Panc1 (cell line): Measurements from ENCODE around the gene RAD21L1. TPM values are rescaled to one million over a fixed set of nuclear protein-coding genes. Genes with fewer than 3 reads are reported as not detected.

Source experiments
- ATAC-seq: fragments of 200-7000 bp; cut with Tn5 transposase; 2 replicates; pipeline ENCODE4 v1.9.1; 2020; ENCODE audit warnings: mild to moderate bottlenecking, moderate library complexity
- BruUV-seq: library from RNA; stranded (reverse); fragments of 400-500 nt; replicated peaks from 2 replicates; lab custom pipeline; 2021; lab: Mats Ljungman, UMichigan
- CTCF ChIA-PET: fragments of 300-600 bp; sonication (Branson Sonifier 250); formaldehyde crosslinking; loops from one replicate; lab custom pipeline; 2022; ENCODE audit warnings: antibody characterized with exemption; lab: Charles Lee
- POLR2A ChIA-PET: fragments of 300-600 bp; sonication (Branson Sonifier 250); formaldehyde crosslinking; loops from one replicate; lab custom pipeline; 2022; ENCODE audit warnings: antibody characterized with exemption; lab: Charles Lee
- DNase-seq: peaks from one replicate; pipeline ENCODE4 v3.0.0-alpha.2; 2010; ENCODE audit warnings: low read depth, low spot score
- H3K27ac ChIP-seq: 2 replicates; pipeline ENCODE4 v1.5.1; 2011; ENCODE audit warnings: mild to moderate bottlenecking, low read length, inconsistent platforms
- H3K27me3 ChIP-seq: fragments of 200-500 bp; sonication (Bioruptor generic); 2 replicates; pipeline ENCODE4 v1.6.0; 2014; ENCODE audit warnings: low read length, inconsistent platforms; ENCODE audit not compliant: control insufficient read depth, insufficient read depth
- H3K36me3 ChIP-seq: fragments of 200-500 bp; sonication (Bioruptor generic); 2 replicates; pipeline ENCODE4 v1.5.1; 2014; ENCODE audit warnings: inconsistent platforms, mild to moderate bottlenecking, low read length, moderate library complexity; ENCODE audit not compliant: control insufficient read depth, insufficient read depth
- H3K4me1 ChIP-seq: 2 replicates; pipeline ENCODE4 v1.5.1; 2011; ENCODE audit warnings: inconsistent platforms, mild to moderate bottlenecking, low read length, moderate library complexity; ENCODE audit not compliant: control insufficient read depth, insufficient read depth
- H3K4me3 ChIP-seq, 2 experiments: 2 replicates each; pipeline ENCODE4 v1.5.1; 2011 to 2012; ENCODE audit warnings: low read depth in 2 of 2, low read length in 2 of 2, mild to moderate bottlenecking in 2 of 2, inconsistent platforms in 1 of 2, moderate library complexity in 1 of 2
- H3K9me3 ChIP-seq: fragments of 200-500 bp; sonication (Bioruptor generic); 2 replicates; pipeline ENCODE4 v1.5.1; 2014; ENCODE audit warnings: low read depth, mild to moderate bottlenecking, inconsistent platforms, low read length, moderate library complexity; ENCODE audit not compliant: control insufficient read depth, insufficient read depth
- POLR2AphosphoS5 ChIP-seq: IDR thresholded peaks from 2 replicates; pipeline ENCODE4 v1.6.1; 2012; ENCODE audit warnings: mild to moderate bottlenecking, low read depth, low read length, moderate library complexity
- SIN3A ChIP-seq: IDR thresholded peaks from 2 replicates; pipeline ENCODE4 v1.6.1; 2012; ENCODE audit warnings: low read depth, mild to moderate bottlenecking, low read length, moderate library complexity, borderline replicate concordance; ENCODE audit not compliant: insufficient read depth
- TCF7L2 ChIP-seq: IDR thresholded peaks from 2 replicates; pipeline ENCODE4 v1.6.1; 2011; ENCODE audit warnings: mild to moderate bottlenecking, low read depth, low read length, inconsistent platforms
- in situ Hi-C: cut with HindIII; loops from 2 replicates; pipeline ENCODE4 v1.10.0; 2016; ENCODE audit warnings: low sequenced_read_pairs, low pct_unique_long_range_greater_than_20kb
- intact Hi-C: fragments of 100-400 bp; cut with micrococcal nuclease; formaldehyde crosslinking; loops from one replicate; pipeline ENCODE4 v1.10.0; 2022; ENCODE audit not compliant: unreplicated experiment
- total RNA-seq: library from RNA; stranded (reverse); gene quantifications from one replicate; pipeline ENCODE4 v1.2.1, GENCODE V29; 2021; ENCODE audit not compliant: unreplicated experiment
- TF ChIP-seq, protein P1 (sequence below), 2 experiments: IDR thresholded peaks; 2 replicates each; pipeline ENCODE4 v1.6.1; 2011 to 2012; ENCODE audit warnings: low read depth in 2 of 2, control low read depth in 1 of 2, low read length in 1 of 2, mild to moderate bottlenecking in 1 of 2, moderate library complexity in 1 of 2; ENCODE audit not compliant: insufficient read depth in 1 of 2
- TF ChIP-seq, protein P2 (sequence below): fragments of 450-650 bp; IDR thresholded peaks from 2 replicates; pipeline ENCODE4 v1.5.1; 2017; ENCODE audit warnings: mild to moderate bottlenecking

RAD21L1 gene
- total RNA-seq, 1 experiment from 2014 or later = 1.0 TPM

DNA sequence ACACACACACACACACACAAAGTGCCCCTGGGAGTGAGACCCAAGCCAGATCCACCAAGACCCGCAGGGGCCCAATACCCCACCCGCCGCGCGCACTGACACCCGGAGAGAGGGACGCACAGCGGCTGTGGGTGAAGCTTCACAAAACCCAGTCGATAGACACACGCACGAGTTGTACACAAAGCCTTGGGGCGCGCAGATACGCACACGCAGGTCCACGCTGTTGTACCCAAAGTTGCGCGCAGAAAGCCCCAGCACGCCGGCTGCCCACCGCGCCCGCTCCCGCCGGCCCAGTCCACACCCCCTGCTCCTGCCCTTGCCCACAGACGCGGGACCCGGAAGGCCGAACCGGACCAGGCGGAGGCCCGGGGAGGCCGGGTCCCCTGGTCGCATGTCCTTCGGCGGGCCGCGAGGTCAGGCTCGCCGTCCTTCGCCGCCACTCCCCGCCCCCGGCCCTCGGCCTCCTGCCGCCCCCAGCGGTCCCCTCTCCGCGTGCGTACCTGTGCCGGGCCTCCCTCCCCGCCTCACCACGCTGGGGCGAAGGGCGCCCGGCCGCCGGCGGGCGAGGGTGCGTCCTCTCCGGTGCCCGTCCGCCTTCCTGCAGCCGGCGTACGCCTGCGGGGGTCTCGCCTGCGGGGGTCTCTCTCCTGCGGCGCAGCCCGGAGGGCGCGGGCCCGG, 41.1 kb upstream of the RAD21L1 start, which contains the start of gene TMEM74B:
Gene TMEM74B (minus strand): TSS at position 344 of the 678 bp plus-strand sequence. CDS start 1,180 bp downstream, outside the sequence.
- no TSS peak for BruUV-seq
- peaks cover 3% of the 10 kb centered on the region; the same call in 1 of the 2 replicates for H3K4me1 ChIP-seq
- ATAC-seq = peak; percentile 46
- CTCF ChIA-PET = interaction anchor here (0.6 to 0.7 kb wide), 4 partner anchors 222 to 1278 kb away, joined by 3 to 6 read pairs (median 4); no protein-coding TSS in a partner anchor
- peaks cover 12% of the 10 kb centered on the region for H3K27me3 ChIP-seq
- peak within 1 kb of the TSS; percentile 29 to 36 for H3K4me3 ChIP-seq
- TF ChIP-seq TCF7L2 = no peak
- TF ChIP-seq, protein P1, sequence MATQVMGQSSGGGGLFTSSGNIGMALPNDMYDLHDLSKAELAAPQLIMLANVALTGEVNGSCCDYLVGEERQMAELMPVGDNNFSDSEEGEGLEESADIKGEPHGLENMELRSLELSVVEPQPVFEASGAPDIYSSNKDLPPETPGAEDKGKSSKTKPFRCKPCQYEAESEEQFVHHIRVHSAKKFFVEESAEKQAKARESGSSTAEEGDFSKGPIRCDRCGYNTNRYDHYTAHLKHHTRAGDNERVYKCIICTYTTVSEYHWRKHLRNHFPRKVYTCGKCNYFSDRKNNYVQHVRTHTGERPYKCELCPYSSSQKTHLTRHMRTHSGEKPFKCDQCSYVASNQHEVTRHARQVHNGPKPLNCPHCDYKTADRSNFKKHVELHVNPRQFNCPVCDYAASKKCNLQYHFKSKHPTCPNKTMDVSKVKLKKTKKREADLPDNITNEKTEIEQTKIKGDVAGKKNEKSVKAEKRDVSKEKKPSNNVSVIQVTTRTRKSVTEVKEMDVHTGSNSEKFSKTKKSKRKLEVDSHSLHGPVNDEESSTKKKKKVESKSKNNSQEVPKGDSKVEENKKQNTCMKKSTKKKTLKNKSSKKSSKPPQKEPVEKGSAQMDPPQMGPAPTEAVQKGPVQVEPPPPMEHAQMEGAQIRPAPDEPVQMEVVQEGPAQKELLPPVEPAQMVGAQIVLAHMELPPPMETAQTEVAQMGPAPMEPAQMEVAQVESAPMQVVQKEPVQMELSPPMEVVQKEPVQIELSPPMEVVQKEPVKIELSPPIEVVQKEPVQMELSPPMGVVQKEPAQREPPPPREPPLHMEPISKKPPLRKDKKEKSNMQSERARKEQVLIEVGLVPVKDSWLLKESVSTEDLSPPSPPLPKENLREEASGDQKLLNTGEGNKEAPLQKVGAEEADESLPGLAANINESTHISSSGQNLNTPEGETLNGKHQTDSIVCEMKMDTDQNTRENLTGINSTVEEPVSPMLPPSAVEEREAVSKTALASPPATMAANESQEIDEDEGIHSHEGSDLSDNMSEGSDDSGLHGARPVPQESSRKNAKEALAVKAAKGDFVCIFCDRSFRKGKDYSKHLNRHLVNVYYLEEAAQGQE (IDR thresholded peaks at IDR 0.05; ENCODE audit: insufficient read depth in 1 of 2, low read depth in 2 of 2, low read length in 1 of 2) = no peak
- TF ChIP-seq, protein P2, sequence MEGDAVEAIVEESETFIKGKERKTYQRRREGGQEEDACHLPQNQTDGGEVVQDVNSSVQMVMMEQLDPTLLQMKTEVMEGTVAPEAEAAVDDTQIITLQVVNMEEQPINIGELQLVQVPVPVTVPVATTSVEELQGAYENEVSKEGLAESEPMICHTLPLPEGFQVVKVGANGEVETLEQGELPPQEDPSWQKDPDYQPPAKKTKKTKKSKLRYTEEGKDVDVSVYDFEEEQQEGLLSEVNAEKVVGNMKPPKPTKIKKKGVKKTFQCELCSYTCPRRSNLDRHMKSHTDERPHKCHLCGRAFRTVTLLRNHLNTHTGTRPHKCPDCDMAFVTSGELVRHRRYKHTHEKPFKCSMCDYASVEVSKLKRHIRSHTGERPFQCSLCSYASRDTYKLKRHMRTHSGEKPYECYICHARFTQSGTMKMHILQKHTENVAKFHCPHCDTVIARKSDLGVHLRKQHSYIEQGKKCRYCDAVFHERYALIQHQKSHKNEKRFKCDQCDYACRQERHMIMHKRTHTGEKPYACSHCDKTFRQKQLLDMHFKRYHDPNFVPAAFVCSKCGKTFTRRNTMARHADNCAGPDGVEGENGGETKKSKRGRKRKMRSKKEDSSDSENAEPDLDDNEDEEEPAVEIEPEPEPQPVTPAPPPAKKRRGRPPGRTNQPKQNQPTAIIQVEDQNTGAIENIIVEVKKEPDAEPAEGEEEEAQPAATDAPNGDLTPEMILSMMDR = no peak
- no peak for TF ChIP-seq POLR2AphosphoS5
- no peak for TF ChIP-seq SIN3A
- no peaks in the 10 kb centered on the region for H3K36me3 ChIP-seq
- H3K9me3 ChIP-seq = no peaks in the 10 kb centered on the region
- intact Hi-C loops (no loop called here), in situ Hi-C loops (no loop called here)
- H3K27ac ChIP-seq = no peak within 1 kb of the TSS
- DNase-seq = no peak
- POLR2A ChIA-PET = no interaction called here

DNA sequence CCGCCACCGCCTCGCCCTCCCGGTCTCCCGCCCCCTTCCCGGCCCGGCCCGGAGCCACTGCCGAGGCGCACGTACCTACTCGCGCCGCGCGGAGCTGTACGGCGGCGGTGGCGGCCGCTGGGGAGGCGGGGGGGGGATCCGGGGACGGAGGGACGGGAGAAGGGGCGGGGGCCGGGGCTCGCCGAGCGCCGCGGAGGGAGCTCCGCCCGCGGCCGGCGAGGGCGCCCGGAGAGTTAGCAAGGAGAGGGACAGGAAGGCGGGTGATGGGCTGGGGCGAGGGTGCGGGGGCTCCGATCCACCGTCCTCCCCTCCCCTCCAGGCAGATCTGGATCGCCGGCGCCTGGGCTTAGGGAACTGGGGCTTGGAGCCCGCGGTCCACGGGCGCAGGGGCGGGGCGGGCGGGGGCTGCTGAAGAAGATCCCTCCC, 40.5 kb upstream of the RAD21L1 start:
- CTCF ChIA-PET = interaction anchor here (0.5 to 0.7 kb wide), 5 partner anchors 221 to 1278 kb away, joined by 3 to 6 read pairs (median 4); no protein-coding TSS in a partner anchor
- in situ Hi-C loops (no loop called here), intact Hi-C loops (no loop called here)

More for the DNA sequence above, 40.5 kb upstream of the RAD21L1 start:
- peaks cover 3% of the 10 kb centered on the region; the same call in 1 of the 2 replicates for H3K4me1 ChIP-seq
- H3K27ac ChIP-seq = no peak overlapping the region
- TF ChIP-seq, protein P2 = no peak
- no peak for TF ChIP-seq SIN3A
- TF ChIP-seq, protein P1 (IDR thresholded peaks at IDR 0.05; ENCODE audit: insufficient read depth in 1 of 2, low read depth in 2 of 2, low read length in 1 of 2) = no peak
- H3K4me3 ChIP-seq = peak overlapping the region; percentile 29 to 36
- no TSS peak for BruUV-seq
- POLR2A ChIA-PET = no interaction called here
- no peaks in the 10 kb centered on the region for H3K9me3 ChIP-seq
- peak; percentile 57 for ATAC-seq
- DNase-seq = no peak
- H3K27me3 ChIP-seq = peaks cover 12% of the 10 kb centered on the region
- no peaks in the 10 kb centered on the region for H3K36me3 ChIP-seq
